Testis (tissue), 2 donors: ENCODE results near the gene MUC13.

ENCODE experiments used
- CTCF ChIP-seq, 3 experiments: fragments of 450-650 bp in 2 of 3; fragments of 200-600 bp in 1 of 3; sonication (generic) in 1 of 3; IDR thresholded peaks; one replicate each; pipeline ENCODE4 v1.5.1; 2016 to 2019; ENCODE audit warnings: antibody characterized with exemption in 3 of 3, mild to moderate bottlenecking in 2 of 3, moderate library complexity in 1 of 3
- POLR2A ChIP-seq: fragments of 450-650 bp; IDR thresholded peaks from one replicate; pipeline ENCODE4 v1.6.1; 2017; ENCODE audit warnings: antibody characterized with exemption, mild to moderate bottlenecking, moderate library complexity

DNA sequence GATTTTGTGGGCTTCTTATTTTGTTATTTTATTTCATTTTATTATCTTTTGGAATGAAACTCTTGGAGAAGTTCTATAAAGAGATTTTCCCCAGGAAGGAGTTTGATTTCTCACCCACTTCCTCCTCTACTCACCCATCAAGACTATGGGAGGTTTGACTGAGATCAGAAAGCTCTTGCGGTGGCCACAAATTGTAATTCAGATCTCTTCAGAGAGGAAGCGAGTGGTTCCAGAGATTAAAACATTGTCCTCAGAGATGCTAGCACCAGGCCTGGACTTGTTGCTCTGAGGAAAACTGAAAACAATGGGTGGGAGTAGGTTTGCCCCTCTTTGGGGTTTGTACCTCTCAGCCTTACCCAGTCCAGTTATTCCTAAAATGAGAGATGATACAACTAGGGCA is 8.1 kb upstream of the MUC13 start:
- TF ChIP-seq CTCF (IDR thresholded peaks at IDR 0.05) (no peak), POLR2A (no peak)
